Ishikawa (cell line): ENCODE results near the gene HCK.

Source experiments
- CEBPB ChIP-seq: IDR thresholded peaks from 2 replicates; pipeline ENCODE4 v1.6.1; 2012
- CREB1 ChIP-seq: IDR thresholded peaks from 2 replicates; pipeline ENCODE4 v1.6.1; 2012; ENCODE audit warnings: low read depth
- EGR1 ChIP-seq: IDR thresholded peaks from 2 replicates; pipeline ENCODE4 v1.6.1; 2012
- EP300 ChIP-seq: IDR thresholded peaks from 2 replicates; pipeline ENCODE4 v1.6.1; 2012; ENCODE audit warnings: borderline replicate concordance
- FOXM1 ChIP-seq: IDR thresholded peaks from 2 replicates; pipeline ENCODE4 v1.6.1; 2012; ENCODE audit warnings: low read depth, borderline replicate concordance
- MAX ChIP-seq: IDR thresholded peaks from 2 replicates; pipeline ENCODE4 v1.6.1; 2012
- NFIC ChIP-seq: IDR thresholded peaks from 2 replicates; pipeline ENCODE4 v1.6.1; 2012
- RAD21 ChIP-seq: IDR thresholded peaks from 2 replicates; pipeline ENCODE4 v1.6.1; 2012; ENCODE audit warnings: low read depth
- REST ChIP-seq: IDR thresholded peaks from 2 replicates; pipeline ENCODE4 v1.6.1; 2012; ENCODE audit warnings: low read depth, mild to moderate bottlenecking
- TAF1 ChIP-seq: IDR thresholded peaks from 2 replicates; pipeline ENCODE4 v1.6.1; 2012; ENCODE audit warnings: low read depth, mild to moderate bottlenecking
- TEAD4 ChIP-seq: IDR thresholded peaks from 2 replicates; pipeline ENCODE4 v1.6.1; 2012
- USF1 ChIP-seq: IDR thresholded peaks from 2 replicates; pipeline ENCODE4 v1.6.1; 2012
- YY1 ChIP-seq: IDR thresholded peaks from 2 replicates; pipeline ENCODE4 v1.6.1; 2012; ENCODE audit warnings: low read depth
- ZBTB7A ChIP-seq: IDR thresholded peaks from 2 replicates; pipeline ENCODE4 v1.6.1; 2012; ENCODE audit warnings: low read depth

GRCh38 chr20:32125506-32125905 is 73.5 kb downstream of the HCK start:
- TF ChIP-seq TAF1 (no peak), RAD21 (no peak), REST (no peak), MAX (no peak), EGR1 (no peak), EP300 (no peak), CREB1 (no peak), FOXM1 (no peak), USF1 (no peak), NFIC (no peak), CEBPB (no peak), YY1 (no peak), TEAD4 (no peak), ZBTB7A (no peak)
